Adrenal gland (tissue), 5 donors: Measurements from ENCODE around the gene ST7.

ENCODE experiments used
- CTCF ChIP-seq, 6 experiments: fragments of 450-650 bp in 4 of 6; fragments of 200-600 bp in 2 of 6; sonication (generic) in 1 of 6; IDR thresholded peaks; 1 replicate in 5 of 6; 2 replicates in 1 of 6; pipeline versions ENCODE4 v1.5.1 to v1.8.0; 2016 to 2021; ENCODE audit warnings: antibody characterized with exemption in 6 of 6, mild to moderate bottlenecking in 2 of 6, moderate library complexity in 1 of 6
- POLR2A ChIP-seq, 2 donors: fragments of 450-650 bp; IDR thresholded peaks; one replicate each; pipeline ENCODE4 v1.6.1; 2017; ENCODE audit warnings: antibody characterized with exemption in 2 of 2, mild to moderate bottlenecking in 2 of 2, moderate library complexity in 1 of 2
- donor health status: DM: no; HTN: no; CAD: no.

GRCh38 chr7:117001283-117001682 lies 48.0 kb downstream of the ST7 start:
- no peak for TF ChIP-seq CTCF (IDR thresholded peaks at IDR 0.05)
- no peak for TF ChIP-seq POLR2A (IDR thresholded peaks at IDR 0.05)
